WTC11 (cell line): ENCODE results near the gene ABCC4. TPM values are rescaled to one million over a fixed set of nuclear protein-coding genes. Genes with fewer than 3 reads are reported as not detected.

Experiments
- ATAC-seq: fragments of 200-7000 bp; cut with Tn5 transposase; 2 replicates; pipeline ENCODE4 v1.10.0; 2021; ENCODE audit warnings: mild to moderate bottlenecking, moderate library complexity
- CTCF ChIA-PET: fragments of 300-600 bp; sonication (Branson Sonifier 250); formaldehyde crosslinking; loops from one replicate; lab custom pipeline; 2021; ENCODE audit warnings: antibody characterized with exemption; lab: Charles Lee
- POLR2A ChIA-PET: fragments of 350-600 bp; sonication (Branson Sonifier 250); formaldehyde crosslinking; loops from one replicate; lab custom pipeline; 2021; ENCODE audit warnings: antibody characterized with exemption; lab: Charles Lee
- DNase-seq: peaks from one replicate; pipeline ENCODE4 v3.0.0; 2021; ENCODE audit warnings: low spot score
- H3K27ac Mint-ChIP-seq: 2 replicates; pipeline ENCODE4 v1.8.0; 2021; ENCODE audit warnings: mixed read lengths
- H3K27me3 Mint-ChIP-seq: 2 replicates; pipeline ENCODE4 v1.8.0; 2021; ENCODE audit warnings: low read depth, mild to moderate bottlenecking, moderate library complexity, mixed read lengths
- H3K36me3 Mint-ChIP-seq: 2 replicates; pipeline ENCODE4 v1.8.0; 2021; ENCODE audit warnings: mixed read lengths
- H3K4me1 Mint-ChIP-seq: 2 replicates; pipeline ENCODE4 v1.8.0; 2022; ENCODE audit warnings: mixed read lengths
- H3K4me3 Mint-ChIP-seq: 2 replicates; pipeline ENCODE4 v1.8.0; 2021; ENCODE audit warnings: mild to moderate bottlenecking, moderate library complexity, mixed read lengths
- H3K9me3 Mint-ChIP-seq: 2 replicates; pipeline ENCODE4 v1.8.0; 2021; ENCODE audit warnings: mixed read lengths
- CDX4 ChIP-seq: fragments of 250-450 bp; sonication (Bioruptor Pico); IDR thresholded peaks from 2 replicates; pipeline ENCODE4 v1.9.0; 2021; ENCODE audit warnings: moderate library complexity, mild to moderate bottlenecking, inconsistent platforms, borderline replicate concordance
- EMX1 ChIP-seq: fragments of 250-450 bp; sonication (Bioruptor Pico); IDR thresholded peaks from 2 replicates; pipeline ENCODE4 v1.8.0; 2021; ENCODE audit warnings: mild to moderate bottlenecking
- FOXP4 ChIP-seq: sonication (generic); formaldehyde crosslinking; IDR thresholded peaks from 2 replicates; pipeline ENCODE4 v1.8.0; 2022; ENCODE audit warnings: mild to moderate bottlenecking, missing genetic modification reagents
- GRHL2 ChIP-seq: fragments of 250-450 bp; sonication (Bioruptor Pico); IDR thresholded peaks from 2 replicates; pipeline ENCODE4 v1.8.0; 2022; ENCODE audit warnings: mild to moderate bottlenecking, moderate library complexity; ENCODE audit not compliant: insufficient replicate concordance, severe bottlenecking
- HMGA2 ChIP-seq: fragments of 250-450 bp; sonication (Bioruptor Pico); IDR thresholded peaks from 2 replicates; pipeline ENCODE4 v1.4.0; 2021; ENCODE audit warnings: mild to moderate bottlenecking, moderate library complexity
- HMGXB4 ChIP-seq: sonication (generic); formaldehyde crosslinking; IDR thresholded peaks from 2 replicates; pipeline ENCODE4 v1.8.1; 2023; ENCODE audit warnings: mild to moderate bottlenecking, moderate library complexity, missing genetic modification reagents
- MLX ChIP-seq: sonication (generic); formaldehyde crosslinking; IDR thresholded peaks from 2 replicates; pipeline ENCODE4 v1.8.1; 2023; ENCODE audit warnings: mild to moderate bottlenecking, missing genetic modification reagents, moderate library complexity
- NR3C1 ChIP-seq: sonication (generic); formaldehyde crosslinking; conservative IDR thresholded peaks from 2 replicates; pipeline ENCODE4 v1.8.1; 2023; ENCODE audit warnings: low read depth, mild to moderate bottlenecking, missing genetic modification reagents
- PRDM15 ChIP-seq: sonication (generic); formaldehyde crosslinking; IDR thresholded peaks from 2 replicates; pipeline ENCODE4 v1.8.0; 2022; ENCODE audit warnings: missing genetic modification reagents
- SMAD3 ChIP-seq: sonication (generic); formaldehyde crosslinking; IDR thresholded peaks from 2 replicates; pipeline ENCODE4 v1.8.0; 2022; ENCODE audit warnings: missing genetic modification reagents, mild to moderate bottlenecking, borderline replicate concordance
- USF2 ChIP-seq: sonication (generic); formaldehyde crosslinking; IDR thresholded peaks from 2 replicates; pipeline ENCODE4 v1.8.1; 2023; ENCODE audit warnings: mild to moderate bottlenecking, missing genetic modification reagents, moderate library complexity
- ZNF425 ChIP-seq: fragments of 250-450 bp; sonication (Bioruptor Pico); conservative IDR thresholded peaks from 2 replicates; pipeline ENCODE4 v1.9.0; 2021; ENCODE audit warnings: mild to moderate bottlenecking
- total RNA-seq: library from RNA; stranded (reverse); gene quantifications from 3 replicates; pipeline ENCODE4 v1.2.3, GENCODE V29; 2021

The ABCC4 gene
- total RNA-seq, 1 experiment from 2014 or later: 7.2 TPM

- no peaks in the 10 kb centered on the region for H3K27me3 Mint-ChIP-seq
- H3K4me3 Mint-ChIP-seq: no peak overlapping the region
- ATAC-seq (no peak), DNase-seq (no peak)
- ChIA-PET POLR2A (no interaction called here), CTCF (interaction anchor here (0.7 to 2.1 kb wide), 3 partner anchors 44 to 371 kb away, joined by 3 to 7 read pairs (median 5); no protein-coding TSS in a partner anchor)
- H3K4me1 Mint-ChIP-seq: peaks cover 9% of the 10 kb centered on the region
- TF ChIP-seq CDX4 (no peak), ZNF425 (CRISPR knock-in tag) (no peak), EMX1 (CRISPR knock-in tag) (no peak)
- H3K36me3 Mint-ChIP-seq: no peaks in the 10 kb centered on the region
- H3K27ac Mint-ChIP-seq: no peak overlapping the region
- no peaks in the 10 kb centered on the region for H3K9me3 Mint-ChIP-seq
Measured at GRCh38 chr13:95032121-95032520, 269.1 kb downstream of the ABCC4 start.

- H3K4me3 Mint-ChIP-seq: no peak overlapping the region
- POLR2A ChIA-PET: interaction anchor here (0.6 kb wide), 1 partner anchor 17 kb away, joined by 5 read pairs; no protein-coding TSS in a partner anchor
- peaks cover 5% of the 10 kb centered on the region for H3K4me1 Mint-ChIP-seq
- CTCF ChIA-PET: interaction anchor here (1.0 to 2.1 kb wide), 2 partner anchors 42 to 374 kb away, joined by 3 to 7 read pairs; no protein-coding TSS in a partner anchor
- no peak overlapping the region for H3K27ac Mint-ChIP-seq
- ATAC-seq: no peak
- H3K27me3 Mint-ChIP-seq: no peaks in the 10 kb centered on the region
- TF ChIP-seq HMGXB4 (CRISPR knock-in tag) (no peak), GRHL2 (CRISPR knock-in tag) (no peak), HMGA2 (CRISPR knock-in tag) (no peak), MLX (CRISPR knock-in tag) (no peak), NR3C1 (CRISPR knock-in tag) (no peak), PRDM15 (no peak), FOXP4 (CRISPR knock-in tag) (no peak), USF2 (CRISPR knock-in tag) (no peak), SMAD3 (no peak)
- TF ChIP-seq, all 79 proteins: peak for 0
- Mint-ChIP-seq H3K36me3 (no peaks in the 10 kb centered on the region), H3K9me3 (no peaks in the 10 kb centered on the region)
- DNase-seq: no peak
Measured at GRCh38 chr13:95030821-95031343, 270.4 kb downstream of the ABCC4 start.
